ENCODE results near the gene RIMKLA. TPM values are rescaled to one million over a fixed set of nuclear protein-coding genes. Genes with fewer than 3 reads are reported as not detected.

RIMKLA gene
- total and polyA plus RNA-seq, 2 of the 13 experiments (the other 11 are each of a cell fraction or from before 2014, with no cell fraction given), result 2.5 to 3.8 TPM

GRCh38 chr1:42335050-42335808, 45.4 kb upstream of the RIMKLA start, which contains the start of gene FOXJ3 (continued):
- TF ChIP-seq CSRNP1 (CRISPR knock-in tag; IDR thresholded peaks at IDR 0.05) (peak; percentile 85), TOE1 (CRISPR knock-in tag; IDR thresholded peaks at IDR 0.05) (no peak; the same call in 1 of the 2 replicates), ZNF224 (CRISPR knock-in tag; IDR thresholded peaks at IDR 0.05) (0 out of 2 replicates have a peak, but pooled peaks have one; percentile 65), ZNF530 (CRISPR knock-in tag; IDR thresholded peaks at IDR 0.05; ENCODE audit: low read depth) (no peak), ZNF616 (CRISPR knock-in tag; IDR thresholded peaks at IDR 0.05; ENCODE audit: low read depth) (peak; percentile 96; the same call in 1 of the 2 replicates), SOX6 (IDR thresholded peaks at IDR 0.05) (no peak), SOX6 (CRISPR knock-in tag; IDR thresholded peaks at IDR 0.05) (peak; percentile 56; the same call in 1 of the 2 replicates), ZNF367 (CRISPR knock-in tag; IDR thresholded peaks at IDR 0.05; ENCODE audit: borderline replicate concordance) (0 out of 2 replicates have a peak, but pooled peaks have one; percentile 33), ZFX (CRISPR knock-in tag; IDR thresholded peaks at IDR 0.05; ENCODE audit: low read depth) (peak; percentile 88), SMARCC2 (IDR thresholded peaks at IDR 0.05) (no peak), ZNF503 (CRISPR knock-in tag; IDR thresholded peaks at IDR 0.05) (peak; percentile 72), KIAA2018 (CRISPR knock-in tag; IDR thresholded peaks at IDR 0.05; ENCODE audit: borderline replicate concordance) (no peak), ZNF362 (CRISPR knock-in tag; IDR thresholded peaks at IDR 0.05; ENCODE audit: borderline replicate concordance) (peak; percentile 42; the same call in 1 of the 2 replicates), SCMH1 (CRISPR knock-in tag; IDR thresholded peaks at IDR 0.05; ENCODE audit: borderline replicate concordance) (no peak), ZNF232 (CRISPR knock-in tag; IDR thresholded peaks at IDR 0.05; ENCODE audit: borderline replicate concordance) (peak; percentile 57; the same call in 1 of the 2 replicates)

Data from HepG2 (cell line).